GM21786 (cell line): ENCODE measurements around the gene STIM2.
A peak's percentile ranks its signal among the peaks of the same experiment; 100 is the strongest.
"Not testable (repeated sequence)": the region's sequence is repeated elsewhere in the genome, so short reads cannot be mapped to it uniquely, and the experiment has no call there.

Source experiments
- ATAC-seq: cut with Tn5 transposase; IDR thresholded peaks from one replicate; pipeline ENCODE4 v1.9.1; 2021; ENCODE audit not compliant: unreplicated experiment

STIM2 gene

GRCh38 chr4:26860157-26860921 is at the start of gene STIM2:
Gene STIM2 (plus strand): TSS chr4:26860841.
- ATAC-seq = peak; percentile 56

DNA sequence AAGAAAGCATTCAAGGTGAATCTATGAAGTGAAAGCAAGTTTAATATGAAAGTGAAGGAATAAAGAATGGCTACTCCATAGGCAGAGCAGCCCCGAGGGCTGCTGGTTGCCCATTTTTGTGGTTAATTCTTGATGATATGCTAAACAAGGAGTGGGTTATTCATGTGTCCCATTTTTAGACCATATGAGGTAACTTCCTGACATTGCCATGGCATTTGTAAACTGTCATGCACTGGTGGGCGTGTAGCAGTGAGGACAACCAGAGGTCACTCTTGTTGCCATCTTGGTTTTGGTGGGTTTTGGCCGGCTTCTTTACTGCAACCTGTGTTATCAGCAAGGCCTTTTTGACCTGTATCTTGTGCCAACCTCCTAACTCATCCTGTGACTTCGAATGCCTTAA is 49.1 kb upstream of the STIM2 start:
- ATAC-seq = not testable (repeated sequence)

DNA sequence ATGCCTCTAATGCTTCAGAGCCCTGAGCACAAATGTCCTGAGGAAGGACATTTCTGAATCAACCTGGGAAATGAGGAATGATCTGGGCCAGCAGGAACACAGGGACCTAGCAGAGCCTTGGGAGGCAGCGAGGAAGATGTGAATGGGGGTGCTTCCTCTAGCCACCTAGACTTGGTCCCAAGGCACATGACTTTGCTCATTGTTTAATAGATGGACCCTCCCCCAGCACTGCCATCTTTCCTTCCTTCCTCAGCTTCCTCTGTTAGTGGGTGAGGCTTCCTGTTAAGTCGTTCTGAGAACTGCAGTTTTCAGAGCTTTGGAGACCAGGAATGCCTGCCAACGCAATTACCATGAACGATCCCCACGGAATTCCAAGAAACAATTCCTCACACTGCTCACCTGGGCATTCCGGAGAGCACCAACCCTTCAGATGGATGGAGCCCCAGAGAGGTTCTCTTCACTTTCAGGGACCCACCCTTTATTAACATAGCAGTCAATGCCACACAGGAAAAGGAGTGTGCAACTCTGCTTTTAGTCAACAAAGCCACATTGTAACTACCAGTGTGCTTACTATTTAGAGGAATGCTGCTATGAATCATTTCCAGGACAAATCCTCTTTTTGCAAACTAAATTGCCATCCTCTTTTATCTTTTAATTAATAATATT is 48.5 kb upstream of the STIM2 start:
- ATAC-seq = no peak

DNA sequence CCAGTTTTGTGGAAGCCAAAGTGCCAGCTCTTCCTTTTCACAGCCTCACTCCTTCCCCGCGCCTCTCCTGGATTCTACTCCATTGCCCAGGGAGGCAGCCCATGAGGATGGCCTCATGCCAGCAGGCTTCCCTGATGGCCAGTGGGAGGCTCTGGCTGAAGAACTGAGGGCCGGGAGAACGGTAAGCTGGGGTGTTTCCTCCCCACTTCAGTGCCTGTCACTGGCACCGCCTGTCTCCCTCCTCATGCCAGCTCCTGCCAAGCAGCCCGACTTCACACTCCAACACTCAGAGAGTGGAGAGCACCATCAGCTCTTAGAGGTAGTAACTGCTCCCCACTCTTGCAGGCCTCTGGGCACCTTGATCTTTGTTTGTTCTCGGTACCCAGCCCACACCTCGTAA is 46.9 kb upstream of the STIM2 start:
- ATAC-seq = no peak

GRCh38 chr4:26815199-26815598 is 45.4 kb upstream of the STIM2 start:
- ATAC-seq = no peak

GRCh38 chr4:26815706-26816105 is 44.9 kb upstream of the STIM2 start:
- ATAC-seq = no peak

GRCh38 chr4:26819026-26819425 is 41.6 kb upstream of the STIM2 start:
- ATAC-seq = no peak

- no peak for ATAC-seq
Observed at GRCh38 chr4:26819478-26820095, 41.1 kb upstream of the STIM2 start.

DNA sequence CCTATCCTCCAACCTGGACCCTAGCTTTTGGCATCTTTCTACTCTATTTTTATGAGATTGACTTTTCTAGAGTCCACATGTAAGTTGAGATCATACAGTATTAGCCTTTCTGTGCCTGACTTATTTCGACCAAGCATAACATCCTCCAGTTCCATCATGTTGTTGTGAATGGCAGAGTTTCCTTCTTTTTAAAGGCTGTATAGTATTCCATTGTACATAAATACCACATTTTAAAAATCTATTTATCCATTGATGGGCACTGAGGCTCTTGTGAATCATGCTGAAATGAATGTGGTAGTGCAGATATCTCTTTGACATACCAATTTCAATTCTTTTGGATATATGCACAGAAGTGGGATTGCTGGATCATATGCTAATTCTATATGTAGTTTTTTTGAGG is 40.3 kb upstream of the STIM2 start:
- no peak for ATAC-seq

GRCh38 chr4:26821031-26821430 is 39.6 kb upstream of the STIM2 start:
- no peak for ATAC-seq

- ATAC-seq = no peak
Observed at GRCh38 chr4:26821677-26822503, 38.8 kb upstream of the STIM2 start.

GRCh38 chr4:26822546-26822945 is 38.1 kb upstream of the STIM2 start:
- peak; percentile 51 for ATAC-seq

- ATAC-seq = not testable (repeated sequence)
Observed at GRCh38 chr4:26822974-26823373, 37.7 kb upstream of the STIM2 start.

- no peak for ATAC-seq
Observed at GRCh38 chr4:26823583-26823982, 37.1 kb upstream of the STIM2 start.

DNA sequence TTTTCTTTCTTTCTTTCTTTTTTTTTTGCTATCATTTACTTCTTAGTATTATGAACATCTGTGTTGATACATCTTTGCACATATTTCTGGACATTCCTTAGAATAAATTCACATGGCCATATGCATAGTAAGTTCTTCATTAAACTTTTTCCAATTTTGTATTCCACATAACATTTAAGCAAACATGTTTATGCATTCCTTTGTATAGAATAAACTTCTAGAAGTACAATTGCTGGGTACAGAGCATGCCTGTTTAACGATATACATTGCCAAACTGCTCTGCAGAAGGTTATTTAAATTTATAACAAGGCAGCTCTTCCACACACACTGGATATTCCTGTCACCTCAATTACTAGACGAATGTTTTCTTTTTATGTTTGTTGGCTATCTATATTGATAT is 36.0 kb upstream of the STIM2 start:
- no peak for ATAC-seq

DNA sequence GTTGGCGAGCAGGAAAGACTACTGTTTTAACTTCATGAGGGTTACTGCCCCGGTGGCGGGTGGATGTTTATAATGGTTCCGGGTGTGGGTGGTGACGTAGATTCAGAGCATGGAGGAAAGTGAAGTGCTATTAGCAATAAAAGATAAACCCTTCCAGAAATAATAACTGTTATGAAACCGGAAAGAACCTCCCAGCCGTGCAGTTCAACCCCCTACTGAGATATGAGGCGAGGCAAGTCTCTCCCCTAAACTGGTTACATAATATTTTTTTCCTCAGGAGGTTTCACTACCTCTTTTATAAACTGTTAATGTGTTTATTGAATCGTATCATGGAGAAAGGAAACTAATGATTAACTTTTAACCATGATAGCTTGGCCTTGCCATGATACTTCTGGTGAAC is 33.9 kb upstream of the STIM2 start:
- ATAC-seq = peak; percentile 85

- ATAC-seq = not testable (repeated sequence)
Observed at GRCh38 chr4:26827336-26827735, 33.3 kb upstream of the STIM2 start.

- no peak for ATAC-seq
Observed at GRCh38 chr4:26827798-26828197, 32.8 kb upstream of the STIM2 start.

DNA sequence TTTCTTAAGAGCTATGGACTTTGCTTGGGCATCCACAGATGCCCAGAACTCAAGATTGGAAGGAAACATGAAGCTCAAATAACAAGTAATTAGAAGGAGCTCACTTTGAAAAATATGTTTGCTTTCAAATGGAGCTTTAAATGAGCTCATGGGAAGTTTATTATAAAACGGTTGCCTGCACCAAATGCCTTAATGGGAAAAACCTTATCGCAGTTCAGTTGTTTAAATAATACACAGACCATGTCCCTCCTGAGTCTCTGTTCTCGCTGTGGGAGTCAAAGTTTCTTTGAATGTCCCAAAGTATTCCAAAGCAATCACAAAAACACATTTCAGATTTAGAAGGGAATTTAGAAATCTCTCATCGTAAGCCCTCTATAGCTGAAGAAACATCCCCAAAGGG is 31.6 kb upstream of the STIM2 start:
- no peak for ATAC-seq

DNA sequence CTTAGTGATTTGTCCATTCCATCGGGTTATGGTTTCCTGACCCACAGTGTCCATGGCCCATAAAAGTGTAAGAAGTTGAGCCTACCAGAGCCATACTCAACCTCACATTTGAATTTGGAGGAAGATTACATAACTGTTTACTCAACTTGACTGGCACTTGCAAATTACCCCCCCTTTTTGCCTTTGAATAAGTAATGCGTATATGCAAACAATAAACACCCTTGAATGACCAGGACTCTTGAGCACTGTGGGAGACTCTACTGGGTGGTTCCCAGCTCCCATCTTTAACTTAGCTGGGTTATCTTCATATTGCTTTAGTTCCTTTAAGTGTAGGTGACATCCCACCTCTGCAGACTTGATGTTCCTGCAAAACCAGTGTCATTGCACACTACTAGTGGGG is 30.6 kb upstream of the STIM2 start:
- ATAC-seq = no peak

GRCh38 chr4:26830701-26831100 is 29.9 kb upstream of the STIM2 start:
- no peak for ATAC-seq
